UCSD-AML1 (cell line): ENCODE measurements around the gene ICAM5.

Source experiments
- DNase-seq: peaks from one replicate; lab custom pipeline; 2025; ENCODE audit not compliant: unreplicated experiment; lab: John Stamatoyannopoulos, UW

The ICAM5 gene

GRCh38 chr19:10290357-10290875, 664 bp downstream of the ICAM5 start:
- peak; percentile 52 for DNase-seq

GRCh38 chr19:10290876-10291553, 1.3 kb downstream of the ICAM5 start:
- peak; percentile 80 for DNase-seq

GRCh38 chr19:10291554-10292205, 1.9 kb downstream of the ICAM5 start:
- DNase-seq: no peak

DNA sequence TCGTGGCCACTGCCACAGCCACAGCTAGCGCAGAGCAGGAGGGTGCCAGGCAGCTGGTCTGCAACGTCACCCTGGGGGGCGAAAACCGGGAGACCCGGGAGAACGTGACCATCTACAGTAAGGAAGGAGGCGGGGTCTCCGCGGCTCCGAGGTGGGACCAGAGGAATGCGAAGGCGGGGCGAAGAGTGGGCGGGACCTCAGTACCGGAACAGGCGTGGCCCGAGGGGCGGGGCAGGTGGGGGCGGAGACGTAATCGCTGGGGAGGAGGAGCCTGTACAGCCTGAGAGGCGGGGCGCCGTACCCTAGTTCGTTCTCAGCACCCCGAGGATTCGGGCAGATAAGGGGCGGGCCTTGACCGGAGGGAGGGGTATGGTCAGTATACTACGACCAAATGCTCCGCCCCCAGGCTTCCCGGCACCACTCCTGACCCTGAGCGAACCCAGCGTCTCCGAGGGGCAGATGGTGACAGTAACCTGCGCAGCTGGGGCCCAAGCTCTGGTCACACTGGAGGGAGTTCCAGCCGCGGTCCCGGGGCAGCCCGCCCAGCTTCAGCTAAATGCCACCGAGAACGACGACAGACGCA, 2.5 kb downstream of the ICAM5 start:
- DNase-seq: no peak

GRCh38 chr19:10292789-10293636, 3.3 kb downstream of the ICAM5 start:
- no peak for DNase-seq

GRCh38 chr19:10293637-10294367, 4.0 kb downstream of the ICAM5 start:
- no peak for DNase-seq

DNA sequence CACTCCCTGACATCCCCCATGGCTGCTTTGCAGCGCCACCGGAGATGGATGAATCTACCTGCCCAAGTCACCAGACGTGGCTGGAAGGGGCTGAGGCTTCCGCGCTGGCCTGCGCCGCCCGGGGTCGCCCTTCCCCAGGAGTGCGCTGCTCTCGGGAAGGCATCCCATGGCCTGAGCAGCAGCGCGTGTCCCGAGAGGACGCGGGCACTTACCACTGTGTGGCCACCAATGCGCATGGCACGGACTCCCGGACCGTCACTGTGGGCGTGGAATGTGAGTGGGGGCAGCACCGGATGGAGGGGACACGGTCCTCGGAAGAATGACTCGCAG, 4.6 kb downstream of the ICAM5 start:
- DNase-seq: no peak

DNA sequence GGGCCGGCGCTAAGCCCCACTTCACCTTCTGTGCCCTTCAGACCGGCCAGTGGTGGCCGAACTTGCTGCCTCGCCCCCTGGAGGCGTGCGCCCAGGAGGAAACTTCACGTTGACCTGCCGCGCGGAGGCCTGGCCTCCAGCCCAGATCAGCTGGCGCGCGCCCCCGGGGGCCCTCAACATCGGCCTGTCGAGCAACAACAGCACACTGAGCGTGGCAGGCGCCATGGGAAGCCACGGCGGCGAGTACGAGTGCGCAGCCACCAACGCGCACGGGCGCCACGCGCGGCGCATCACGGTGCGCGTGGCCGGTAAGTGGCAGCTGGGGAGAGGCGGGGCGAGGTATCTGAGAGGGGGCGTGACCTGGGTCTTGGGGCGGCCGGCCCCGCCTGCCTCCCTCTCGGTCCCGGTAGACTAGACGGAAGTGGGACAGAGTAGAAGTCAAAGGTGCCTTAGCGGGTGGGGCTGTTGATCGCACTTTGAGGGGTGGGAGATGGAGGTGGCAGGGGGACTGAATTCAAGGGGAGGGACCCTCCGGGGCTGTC, 5.6 kb downstream of the ICAM5 start:
- no peak for DNase-seq

GRCh38 chr19:10295847-10296591, 6.3 kb downstream of the ICAM5 start:
- no peak for DNase-seq

- peak; percentile 78 for DNase-seq
These were observed 10.1 kb downstream of the ICAM5 start for GRCh38 chr19:10299545-10300458.

GRCh38 chr19:10305139-10305806, 15.5 kb downstream of the ICAM5 start:
- peak; percentile 75 for DNase-seq

- DNase-seq: no peak
These were observed 16.6 kb downstream of the ICAM5 start for GRCh38 chr19:10306327-10306726.

- DNase-seq: no peak
These were observed 19.7 kb downstream of the ICAM5 start, which contains the start of gene ZGLP1 for GRCh38 chr19:10309423-10309822. Gene ZGLP1 (minus strand): TSS chr19:10309815.

- DNase-seq: peak; percentile 83
These were observed 25.8 kb downstream of the ICAM5 start, which contains the start of gene FDX2 for GRCh38 chr19:10315335-10316214. Gene FDX2 (minus strand): TSS chr19:10316015. CDS start chr19:10315996, 19 bp downstream.

DNA sequence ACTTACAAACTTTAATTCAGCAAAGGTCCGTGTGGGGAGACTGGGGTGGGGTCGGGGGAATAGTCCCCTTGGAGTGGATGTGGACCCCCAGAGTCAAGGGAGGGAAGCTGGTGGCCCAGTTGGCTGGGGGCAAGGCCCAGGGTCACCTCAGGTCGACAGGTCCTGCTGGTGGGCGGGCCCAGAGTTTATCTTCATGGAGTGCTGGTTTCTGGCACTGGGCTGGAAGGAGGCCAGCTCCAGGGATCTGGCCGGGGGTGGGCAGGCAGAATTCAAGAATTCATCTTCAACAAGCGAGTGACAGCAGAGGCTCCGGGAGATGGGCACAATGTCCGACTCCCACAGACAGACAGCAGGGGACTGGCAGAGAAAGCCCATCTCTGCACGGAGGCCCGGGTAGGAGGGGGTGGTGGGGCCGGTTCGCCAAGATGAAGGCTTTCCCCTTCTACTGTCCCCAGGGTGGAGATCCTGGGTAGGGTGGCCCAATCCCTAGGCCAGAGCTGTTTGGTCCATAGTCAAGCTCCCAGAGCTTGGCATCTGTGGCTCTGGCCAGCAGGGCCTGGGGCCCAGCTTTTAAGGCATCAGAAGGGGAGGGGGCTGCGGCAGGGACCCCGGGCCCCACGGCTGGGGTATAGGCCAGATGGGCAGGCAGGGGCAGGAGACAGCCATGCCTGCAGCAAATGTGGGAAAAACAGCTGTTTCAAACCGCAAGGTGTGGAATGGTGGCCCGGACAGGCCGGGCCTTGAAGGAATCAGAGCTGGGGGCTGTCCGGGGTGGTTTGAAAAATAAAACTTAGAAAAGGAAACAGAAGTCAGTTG, 26.7 kb downstream of the ICAM5 start:
- DNase-seq: no peak
